ENCODE data around the gene ARL15. TPM values are rescaled to one million over a fixed set of nuclear protein-coding genes. Genes with fewer than 3 reads are reported as not detected.

Gene ARL15
- total and polyA plus RNA-seq, 7 donors = 11.7 to 30.7 (median 16.6) TPM

DNA sequence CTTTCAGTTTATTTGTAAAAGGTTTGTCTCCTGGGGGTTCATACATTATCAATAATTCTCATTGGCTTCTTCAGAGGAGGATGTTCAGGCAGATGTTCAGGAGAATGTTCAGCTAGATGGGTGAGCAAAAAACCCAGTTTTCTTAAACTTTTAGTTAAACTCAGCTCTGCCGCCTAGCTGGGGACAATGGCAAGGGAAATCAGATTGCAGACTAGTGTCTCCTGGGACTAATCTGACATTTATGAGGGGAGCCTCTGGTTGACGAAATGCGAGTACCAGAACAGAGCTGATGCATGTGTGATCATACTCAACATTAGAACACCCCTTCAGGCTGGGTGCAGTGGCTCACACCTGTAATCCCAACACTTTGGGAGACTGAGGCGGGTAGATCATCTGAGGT is 314.4 kb downstream of the ARL15 start:
- Histone ChIP-seq H3K4me1 (no peaks in the 10 kb centered on the region), H3K27me3 (no peaks in the 10 kb centered on the region), H3K4me3 (no peak overlapping the region), H3K27ac (no peak overlapping the region), H3K9me3 (no peaks in the 10 kb centered on the region), H3K36me3 (no peaks in the 10 kb centered on the region)
- DNase-seq = no peak
- intact Hi-C loops (cut with DNase I) = no loop called here
- TF ChIP-seq POLR2AphosphoS5 (IDR thresholded peaks at IDR 0.05) (no peak), POLR2A (IDR thresholded peaks at IDR 0.05) (no peak), EP300 (IDR thresholded peaks at IDR 0.05) (no peak)
- TF ChIP-seq, protein P1, sequence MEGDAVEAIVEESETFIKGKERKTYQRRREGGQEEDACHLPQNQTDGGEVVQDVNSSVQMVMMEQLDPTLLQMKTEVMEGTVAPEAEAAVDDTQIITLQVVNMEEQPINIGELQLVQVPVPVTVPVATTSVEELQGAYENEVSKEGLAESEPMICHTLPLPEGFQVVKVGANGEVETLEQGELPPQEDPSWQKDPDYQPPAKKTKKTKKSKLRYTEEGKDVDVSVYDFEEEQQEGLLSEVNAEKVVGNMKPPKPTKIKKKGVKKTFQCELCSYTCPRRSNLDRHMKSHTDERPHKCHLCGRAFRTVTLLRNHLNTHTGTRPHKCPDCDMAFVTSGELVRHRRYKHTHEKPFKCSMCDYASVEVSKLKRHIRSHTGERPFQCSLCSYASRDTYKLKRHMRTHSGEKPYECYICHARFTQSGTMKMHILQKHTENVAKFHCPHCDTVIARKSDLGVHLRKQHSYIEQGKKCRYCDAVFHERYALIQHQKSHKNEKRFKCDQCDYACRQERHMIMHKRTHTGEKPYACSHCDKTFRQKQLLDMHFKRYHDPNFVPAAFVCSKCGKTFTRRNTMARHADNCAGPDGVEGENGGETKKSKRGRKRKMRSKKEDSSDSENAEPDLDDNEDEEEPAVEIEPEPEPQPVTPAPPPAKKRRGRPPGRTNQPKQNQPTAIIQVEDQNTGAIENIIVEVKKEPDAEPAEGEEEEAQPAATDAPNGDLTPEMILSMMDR (IDR thresholded peaks at IDR 0.05) = no peak
- 95 to 96% methylated on average over 4 of the region's 4 CpGs for WGBS, 2 donors

DNA sequence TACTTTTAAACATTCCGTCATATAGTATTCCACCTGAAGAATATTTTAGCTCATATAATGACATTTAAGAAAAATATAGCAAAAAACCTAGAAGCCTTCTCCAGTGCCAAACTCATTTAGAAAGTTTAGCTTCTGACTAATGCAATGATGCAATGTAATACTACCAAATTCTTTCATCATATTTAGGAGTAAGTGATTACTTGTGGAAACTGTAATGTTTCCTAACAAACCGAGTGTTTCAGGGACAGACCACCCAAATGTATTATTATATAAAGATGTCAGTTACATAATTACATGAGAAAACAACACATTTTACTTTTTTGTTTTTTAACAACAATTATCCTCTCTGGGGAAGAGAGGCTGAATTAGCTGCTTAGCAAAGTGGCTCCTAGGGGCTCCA is 316.2 kb downstream of the ARL15 start:
- no peaks in the 10 kb centered on the region for H3K36me3 ChIP-seq
- WGBS, 2 donors = 87 to 94% methylated on average over 2 of the region's 2 CpGs
- H3K27me3 ChIP-seq = no peaks in the 10 kb centered on the region
- no peak overlapping the region for H3K4me3 ChIP-seq
- TF ChIP-seq POLR2AphosphoS5 (IDR thresholded peaks at IDR 0.05) = no peak
- TF ChIP-seq EP300 (IDR thresholded peaks at IDR 0.05) = no peak
- TF ChIP-seq POLR2A (IDR thresholded peaks at IDR 0.05) = no peak
- TF ChIP-seq, protein P1 (IDR thresholded peaks at IDR 0.05) = no peak
- intact Hi-C loops (cut with DNase I) = no loop called here
- no peak for DNase-seq
- no peaks in the 10 kb centered on the region for H3K9me3 ChIP-seq
- H3K27ac ChIP-seq = no peak overlapping the region
- no peaks in the 10 kb centered on the region for H3K4me1 ChIP-seq

DNA sequence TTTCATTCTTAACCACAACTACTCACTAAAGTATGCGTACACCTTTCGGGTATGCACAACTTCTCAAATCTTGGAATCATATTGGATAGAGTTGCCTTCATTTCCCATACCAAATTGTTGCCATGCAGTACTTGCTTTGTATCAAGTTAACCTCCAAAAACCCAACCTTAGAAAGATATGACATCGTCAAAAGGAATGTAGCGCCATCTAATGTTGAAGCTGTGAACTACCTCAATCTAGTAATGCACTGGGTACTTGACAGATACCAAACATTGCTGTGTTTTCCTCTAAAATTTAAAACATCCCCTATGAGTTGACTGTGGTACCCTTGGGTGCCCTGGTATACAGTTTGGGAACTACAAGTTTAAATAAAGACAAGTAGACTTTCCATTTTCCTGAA is 318.4 kb downstream of the ARL15 start:
- no peak overlapping the region for H3K4me3 ChIP-seq
- WGBS, 2 donors = 96 to 98% methylated on average over 4 of the region's 4 CpGs
- DNase-seq = no peak
- H3K27me3 ChIP-seq = no peaks in the 10 kb centered on the region
- no peaks in the 10 kb centered on the region for H3K36me3 ChIP-seq
- H3K4me1 ChIP-seq = no peaks in the 10 kb centered on the region
- H3K9me3 ChIP-seq = no peaks in the 10 kb centered on the region
- intact Hi-C loops (cut with DNase I) = no loop called here
- TF ChIP-seq, protein P1 (IDR thresholded peaks at IDR 0.05) = no peak
- TF ChIP-seq POLR2AphosphoS5 (IDR thresholded peaks at IDR 0.05) (no peak), POLR2A (IDR thresholded peaks at IDR 0.05) (no peak), EP300 (IDR thresholded peaks at IDR 0.05) (no peak)
- H3K27ac ChIP-seq = no peak overlapping the region

DNA sequence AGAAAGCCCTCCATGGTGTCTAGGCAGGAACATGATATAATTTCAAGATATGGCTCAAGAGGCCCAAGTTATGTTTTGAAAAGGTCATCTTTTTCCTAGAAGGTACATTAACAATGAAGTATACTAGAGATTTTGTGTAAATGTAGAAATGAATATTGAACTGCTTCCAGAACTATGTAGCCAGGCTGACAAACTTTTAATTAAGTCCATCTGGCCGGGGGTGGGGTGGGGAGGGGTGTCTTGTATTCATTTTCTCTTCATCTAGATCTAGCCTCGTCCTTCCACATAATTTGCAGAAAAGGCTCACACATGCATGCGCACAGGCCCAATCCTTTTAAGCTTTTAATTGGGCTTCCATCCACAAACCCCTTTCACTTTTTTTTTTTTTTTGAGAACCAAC is 323.3 kb downstream of the ARL15 start:
- WGBS, 2 donors = 73 to 99% methylated on average over 3 of the region's 3 CpGs

More for the DNA sequence above, 323.3 kb downstream of the ARL15 start:
- H3K36me3 ChIP-seq = no peaks in the 10 kb centered on the region
- TF ChIP-seq POLR2AphosphoS5 (IDR thresholded peaks at IDR 0.05) = no peak
- no peak for TF ChIP-seq POLR2A (IDR thresholded peaks at IDR 0.05)
- TF ChIP-seq, protein P1 (IDR thresholded peaks at IDR 0.05) = no peak
- TF ChIP-seq EP300 (IDR thresholded peaks at IDR 0.05) = no peak
- H3K4me3 ChIP-seq = no peak overlapping the region
- intact Hi-C loops (cut with DNase I) = no loop called here
- DNase-seq = no peak
- H3K27ac ChIP-seq = no peak overlapping the region
- H3K4me1 ChIP-seq = no peaks in the 10 kb centered on the region
- H3K27me3 ChIP-seq = no peaks in the 10 kb centered on the region
- no peaks in the 10 kb centered on the region for H3K9me3 ChIP-seq

Measured in sigmoid colon (tissue), 7 donors.